Neutrophil (primary cell): ENCODE results near the gene EXOC6B.

Experiments
- H3K27ac ChIP-seq: fragments of 200-600 bp; sonication (generic); 2 replicates; pipeline ENCODE4 v1.5.1; 2016; ENCODE audit warnings: mild to moderate bottlenecking, moderate library complexity
- H3K27me3 ChIP-seq: fragments of 200-600 bp; sonication (generic); 2 replicates; pipeline ENCODE4 v1.6.0; 2016; ENCODE audit warnings: mild to moderate bottlenecking
- H3K36me3 ChIP-seq: fragments of 200-600 bp; sonication (generic); 2 replicates; pipeline ENCODE4 v1.5.1; 2017
- H3K4me1 ChIP-seq, 2 experiments: fragments of 200-600 bp in 1 of 2; sonication (generic) in 1 of 2; 1 replicate in 1 of 2; 2 replicates in 1 of 2; pipeline versions ENCODE4 v1.5.1 to v1.6.1; 2013 to 2016; ENCODE audit warnings: low read depth in 1 of 2, low read length in 1 of 2, mild to moderate bottlenecking in 1 of 2, moderate library complexity in 1 of 2; ENCODE audit not compliant: control insufficient read depth in 1 of 2, insufficient read depth in 1 of 2
- H3K4me3 ChIP-seq, 2 experiments: fragments of 200-600 bp in 1 of 2; sonication (generic) in 1 of 2; 1 replicate in 1 of 2; 2 replicates in 1 of 2; pipeline ENCODE4 v1.5.1; 2013 to 2016; ENCODE audit warnings: low read depth in 1 of 2, low read length in 1 of 2, mild to moderate bottlenecking in 1 of 2, moderate library complexity in 1 of 2
- H3K9me3 ChIP-seq: fragments of 200-600 bp; sonication (generic); 2 replicates; pipeline ENCODE4 v1.5.1; 2016
- TF ChIP-seq, protein P1 (sequence below): fragments of 200-600 bp; sonication (generic); IDR thresholded peaks from 2 replicates; pipeline ENCODE4 v1.5.1; 2016; ENCODE audit warnings: antibody characterized with exemption

EXOC6B gene

DNA sequence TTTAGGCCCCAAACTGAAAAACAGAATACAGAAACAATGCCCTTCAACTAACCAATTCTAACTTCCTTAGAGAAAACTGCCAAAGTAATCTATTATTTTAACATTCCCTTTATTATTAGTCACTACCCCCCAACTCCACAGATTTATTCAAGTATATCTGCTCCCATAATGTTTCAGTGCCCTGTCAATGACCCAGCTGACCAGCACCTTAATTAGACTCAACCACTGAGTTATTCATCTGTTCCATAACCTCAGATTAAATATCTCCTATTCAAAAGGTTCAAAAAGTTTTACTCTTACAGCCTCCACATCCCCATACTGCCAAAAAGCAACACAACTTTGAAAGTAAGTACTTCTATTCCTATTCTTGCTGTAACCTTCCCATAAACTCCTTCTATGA lies 202.4 kb downstream of the EXOC6B start:
- TF ChIP-seq, protein P1, sequence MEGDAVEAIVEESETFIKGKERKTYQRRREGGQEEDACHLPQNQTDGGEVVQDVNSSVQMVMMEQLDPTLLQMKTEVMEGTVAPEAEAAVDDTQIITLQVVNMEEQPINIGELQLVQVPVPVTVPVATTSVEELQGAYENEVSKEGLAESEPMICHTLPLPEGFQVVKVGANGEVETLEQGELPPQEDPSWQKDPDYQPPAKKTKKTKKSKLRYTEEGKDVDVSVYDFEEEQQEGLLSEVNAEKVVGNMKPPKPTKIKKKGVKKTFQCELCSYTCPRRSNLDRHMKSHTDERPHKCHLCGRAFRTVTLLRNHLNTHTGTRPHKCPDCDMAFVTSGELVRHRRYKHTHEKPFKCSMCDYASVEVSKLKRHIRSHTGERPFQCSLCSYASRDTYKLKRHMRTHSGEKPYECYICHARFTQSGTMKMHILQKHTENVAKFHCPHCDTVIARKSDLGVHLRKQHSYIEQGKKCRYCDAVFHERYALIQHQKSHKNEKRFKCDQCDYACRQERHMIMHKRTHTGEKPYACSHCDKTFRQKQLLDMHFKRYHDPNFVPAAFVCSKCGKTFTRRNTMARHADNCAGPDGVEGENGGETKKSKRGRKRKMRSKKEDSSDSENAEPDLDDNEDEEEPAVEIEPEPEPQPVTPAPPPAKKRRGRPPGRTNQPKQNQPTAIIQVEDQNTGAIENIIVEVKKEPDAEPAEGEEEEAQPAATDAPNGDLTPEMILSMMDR = no peak
- no peak overlapping the region for H3K4me3 ChIP-seq
- H3K9me3 ChIP-seq = no peaks in the 10 kb centered on the region
- H3K27me3 ChIP-seq = no peaks in the 10 kb centered on the region
- no peak overlapping the region for H3K27ac ChIP-seq
- H3K4me1 ChIP-seq = no peaks in the 10 kb centered on the region
- no peaks in the 10 kb centered on the region for H3K36me3 ChIP-seq

DNA sequence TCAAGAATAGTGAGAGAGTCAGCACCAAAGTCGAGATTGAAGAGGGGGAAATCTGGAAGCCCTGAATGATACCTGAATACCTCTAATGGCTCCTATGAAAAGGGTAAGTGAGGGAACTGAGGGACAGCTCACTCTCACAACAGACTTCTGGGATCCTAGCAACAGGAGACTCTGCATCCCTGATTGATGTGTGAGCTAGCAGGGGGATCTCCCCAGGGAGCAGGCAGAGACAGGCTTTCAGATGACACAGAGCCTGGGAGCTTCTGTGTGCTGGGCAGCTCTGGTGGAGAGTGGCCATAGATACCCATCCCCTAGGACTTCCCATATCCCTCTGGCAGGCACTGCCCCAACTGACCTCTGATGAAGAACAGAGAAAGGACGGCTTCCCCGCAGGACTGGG lies 206.2 kb downstream of the EXOC6B start:
- TF ChIP-seq, protein P1 = no peak
- Histone ChIP-seq H3K27ac (no peak overlapping the region), H3K4me3 (no peak overlapping the region), H3K27me3 (no peaks in the 10 kb centered on the region), H3K9me3 (no peaks in the 10 kb centered on the region), H3K36me3 (no peaks in the 10 kb centered on the region), H3K4me1 (no peaks in the 10 kb centered on the region)

DNA sequence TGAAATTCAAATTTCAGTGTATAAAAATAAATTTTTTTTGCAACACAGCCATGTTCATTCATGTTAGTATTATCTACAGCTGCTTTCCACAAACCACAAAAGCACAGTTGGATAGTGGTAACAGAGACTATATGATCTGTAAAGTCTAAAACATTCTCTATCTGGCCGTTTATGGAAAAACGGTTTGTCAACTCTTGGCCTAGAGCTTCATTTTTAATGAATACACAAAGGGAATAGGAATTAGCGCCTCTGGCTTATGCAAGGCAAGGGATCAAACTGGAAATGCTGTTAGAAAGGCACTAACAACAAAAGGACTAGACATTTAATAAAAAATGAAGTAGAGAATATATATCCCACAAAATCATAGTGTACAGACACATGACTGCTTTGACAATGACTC lies 211.9 kb downstream of the EXOC6B start:
- no peak overlapping the region for H3K27ac ChIP-seq
- H3K4me3 ChIP-seq = no peak overlapping the region
- H3K4me1 ChIP-seq = no peaks in the 10 kb centered on the region

DNA sequence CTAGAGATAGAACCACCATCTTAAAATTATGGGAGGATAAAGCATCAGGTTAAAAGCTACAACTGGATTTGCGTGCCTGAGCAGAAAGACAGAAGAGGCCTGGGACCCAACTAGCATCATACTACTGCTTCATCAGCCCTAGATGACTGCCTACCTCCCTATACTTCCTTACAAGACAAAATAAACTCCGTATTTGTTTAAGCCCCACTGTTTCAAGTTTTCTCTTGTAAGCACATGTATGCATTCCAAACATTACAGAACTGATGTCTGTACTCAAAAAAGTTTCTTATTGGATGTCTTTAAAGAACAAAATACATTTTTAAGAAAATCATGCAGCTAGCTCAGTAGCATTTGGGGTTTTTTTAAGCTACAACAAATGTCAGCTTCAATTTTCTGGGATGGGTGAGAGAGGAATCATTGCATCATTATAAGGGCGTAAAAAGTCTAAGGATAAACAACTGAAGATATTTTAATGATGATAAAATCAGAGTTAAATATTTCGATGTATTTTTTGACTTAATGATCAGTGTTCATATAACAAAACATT lies 213.1 kb downstream of the EXOC6B start:
- H3K27ac ChIP-seq = no peak overlapping the region
- no peaks in the 10 kb centered on the region for H3K27me3 ChIP-seq
- TF ChIP-seq, protein P1 = no peak
- H3K36me3 ChIP-seq = no peaks in the 10 kb centered on the region
- H3K4me1 ChIP-seq = no peaks in the 10 kb centered on the region
- H3K9me3 ChIP-seq = no peaks in the 10 kb centered on the region
- H3K4me3 ChIP-seq = no peak overlapping the region

More for the DNA sequence above, 211.9 kb downstream of the EXOC6B start:
- Histone ChIP-seq H3K36me3 (no peaks in the 10 kb centered on the region), H3K9me3 (no peaks in the 10 kb centered on the region), H3K27me3 (no peaks in the 10 kb centered on the region)
- TF ChIP-seq, protein P1 = no peak

DNA sequence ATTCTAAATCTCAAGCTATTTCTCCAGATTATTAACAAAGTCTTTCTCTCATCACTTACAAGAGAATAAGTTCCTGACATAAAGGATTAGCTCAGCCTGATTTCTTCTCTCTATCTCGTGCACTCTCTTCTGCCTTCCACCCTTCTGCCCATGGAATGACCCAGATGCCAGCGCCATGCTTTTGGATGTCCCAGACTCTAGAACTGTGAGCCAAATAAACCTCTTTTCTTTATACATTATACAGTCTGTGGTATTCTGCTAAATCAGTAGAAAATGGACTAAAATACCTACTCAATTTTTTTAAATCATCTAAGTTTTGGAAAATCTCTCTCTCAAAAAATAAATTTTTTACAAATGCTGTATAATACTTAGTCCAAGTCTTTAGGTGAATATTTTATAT lies 218.6 kb downstream of the EXOC6B start:
- Histone ChIP-seq H3K27ac (no peak overlapping the region), H3K27me3 (no peaks in the 10 kb centered on the region), H3K4me1 (no peaks in the 10 kb centered on the region), H3K36me3 (no peaks in the 10 kb centered on the region), H3K9me3 (no peaks in the 10 kb centered on the region), H3K4me3 (no peak overlapping the region)
- TF ChIP-seq, protein P1 = no peak
